Endothelial cell of umbilical vein (primary cell): ENCODE measurements around the gene RBM38. TPM values are rescaled to one million over a fixed set of nuclear protein-coding genes. Genes with fewer than 3 reads are reported as not detected.
A peak's percentile ranks its signal among the peaks of the same experiment; 100 is the strongest.

Experiments
- BruUV-seq: library from RNA; stranded (reverse); fragments of 400-500 nt; replicated peaks from 2 replicates; lab custom pipeline; 2021; lab: Mats Ljungman, UMichigan
- CTCF ChIA-PET: fragments of 300-600, 350-600 bp; sonication (Branson Sonifier 250); formaldehyde crosslinking; loops from one replicate; lab custom pipeline; 2021; ENCODE audit warnings: antibody characterized with exemption, inconsistent platforms; lab: Charles Lee
- POLR2A ChIA-PET: fragments of 300-600, 350-600 bp; sonication (Branson Sonifier 250); formaldehyde crosslinking; loops from one replicate; lab custom pipeline; 2021; ENCODE audit warnings: antibody characterized with exemption, inconsistent platforms; lab: Charles Lee
- DNase-seq: peaks from one replicate; pipeline ENCODE4 v3.0.0-alpha.2; 2011; ENCODE audit warnings: low read depth, low spot score
- FAIRE-seq: peaks from 2 replicates; lab custom pipeline; 2011; peaks lifted over from hg19 to GRCh38; lab: Jason Lieb, UNC
- H2AFZ ChIP-seq: 2 replicates; pipeline ENCODE4 v1.6.0; 2012; ENCODE audit warnings: low read depth, low read length, control low read depth, inconsistent platforms
- H3K27ac ChIP-seq: 2 replicates; pipeline ENCODE4 v1.5.1; 2011; ENCODE audit warnings: low read depth, mild to moderate bottlenecking, control low read depth, low read length, moderate library complexity; ENCODE audit not compliant: insufficient read depth
- H3K27me3 ChIP-seq, 2 experiments: 2 replicates each; pipeline versions ENCODE4 v1.6.0 to v1.6.1; 2011; ENCODE audit warnings: low read length in 2 of 2, mixed read lengths in 1 of 2; ENCODE audit not compliant: control insufficient read depth in 2 of 2, insufficient read depth in 2 of 2
- H3K36me3 ChIP-seq, 2 experiments: 2 replicates in 1 of 2; 3 replicates in 1 of 2; pipeline ENCODE4 v1.5.1; 2011; ENCODE audit warnings: low read length in 2 of 2, mild to moderate bottlenecking in 1 of 2, moderate library complexity in 1 of 2; ENCODE audit not compliant: control insufficient read depth in 2 of 2, insufficient read depth in 2 of 2; ENCODE audit errors: extremely low read depth in 1 of 2
- H3K4me1 ChIP-seq: 3 replicates; pipeline ENCODE4 v1.5.1; 2011; ENCODE audit warnings: mild to moderate bottlenecking, low read length; ENCODE audit not compliant: control insufficient read depth, insufficient read depth; ENCODE audit errors: extremely low read depth
- H3K4me2 ChIP-seq: 2 replicates; pipeline ENCODE4 v1.6.1; 2011; ENCODE audit warnings: low read length, control low read depth, mixed read lengths; ENCODE audit not compliant: insufficient read depth
- H3K4me3 ChIP-seq, 3 experiments: fragments of 200-600 bp in 1 of 3; sonication (generic), shearing (Covaris generic) in 1 of 3; replicated peaks in 1 of 3; 2 replicates each; pipeline ENCODE4 v1.5.1; 2011 to 2016; ENCODE audit warnings: control low read depth in 3 of 3, low read length in 3 of 3, mild to moderate bottlenecking in 2 of 3, inconsistent platforms in 1 of 3, low read depth in 1 of 3, moderate library complexity in 1 of 3; ENCODE audit not compliant: insufficient read depth in 1 of 3
- H3K79me2 ChIP-seq: 2 replicates; pipeline ENCODE4 v1.6.0; 2012; ENCODE audit warnings: low read length, inconsistent platforms; ENCODE audit not compliant: control insufficient read depth, insufficient read depth
- H3K9ac ChIP-seq: replicated peaks from 2 replicates; pipeline ENCODE3; 2011; ENCODE audit warnings: low read length, control low read depth; ENCODE audit not compliant: insufficient read depth; ENCODE audit errors: extremely low read depth
- H3K9me1 ChIP-seq: replicated peaks from 3 replicates; pipeline ENCODE4 v1.6.0; 2011; ENCODE audit warnings: mild to moderate bottlenecking, low read length; ENCODE audit not compliant: control insufficient read depth, insufficient read depth; ENCODE audit errors: extremely low read depth
- H3K9me3 ChIP-seq: replicated peaks from 2 replicates; pipeline ENCODE4 v1.5.1; 2012; ENCODE audit warnings: low read length, inconsistent platforms; ENCODE audit not compliant: control insufficient read depth, insufficient read depth
- H4K20me1 ChIP-seq: replicated peaks from 2 replicates; pipeline ENCODE3; 2011; ENCODE audit warnings: mild to moderate bottlenecking, low read length; ENCODE audit not compliant: control insufficient read depth, insufficient read depth; ENCODE audit errors: extremely low read depth
- CTCF ChIP-seq, 2 donors: IDR thresholded peaks; 1 replicate in 1 of 2; 2 replicates in 1 of 2; pipeline ENCODE4 v1.5.1; 2011; ENCODE audit warnings: low read length in 2 of 2, mild to moderate bottlenecking in 2 of 2, moderate library complexity in 2 of 2, control low read depth in 1 of 2, inconsistent platforms in 1 of 2, low read depth in 1 of 2; ENCODE audit not compliant: insufficient read depth in 1 of 2; ENCODE audit errors: extremely low read depth in 1 of 2
- EZH2 ChIP-seq: IDR thresholded peaks from 2 replicates; pipeline ENCODE4 v1.6.1; 2012; ENCODE audit warnings: borderline replicate concordance, low read depth, mild to moderate bottlenecking, moderate library complexity, low read length, inconsistent platforms; ENCODE audit not compliant: severe bottlenecking
- FOS ChIP-seq: IDR thresholded peaks from 2 replicates; pipeline ENCODE4 v1.6.1; 2011; ENCODE audit warnings: mild to moderate bottlenecking, low read length, moderate library complexity, borderline replicate concordance; ENCODE audit not compliant: insufficient read depth
- JUN ChIP-seq: IDR thresholded peaks from 2 replicates; pipeline ENCODE4 v1.6.1; 2011; ENCODE audit warnings: borderline replicate concordance, low read depth; ENCODE audit not compliant: insufficient read length, insufficient read depth
- MAX ChIP-seq: IDR thresholded peaks from 2 replicates; pipeline ENCODE4 v1.6.1; 2011; ENCODE audit not compliant: insufficient read depth, insufficient read length
- POLR2AphosphoS5 ChIP-seq: IDR thresholded peaks from 2 replicates; pipeline ENCODE4 v1.6.1; 2012; ENCODE audit warnings: low read depth, mild to moderate bottlenecking, control low read depth, low read length, moderate library complexity; ENCODE audit not compliant: insufficient read depth
- dilution Hi-C: fragments of 300-500 bp; cut with MboI; formaldehyde crosslinking; loops from one replicate; pipeline ENCODE4 v1.15.0; 2019; ENCODE audit warnings: low sequenced_read_pairs; ENCODE audit not compliant: extremely low pct_ligation_motif_present
- intact Hi-C: fragments of 100-400 bp; cut with micrococcal nuclease; formaldehyde crosslinking; loops from one replicate; pipeline ENCODE4 v1.10.0; 2022
- polyA plus RNA-seq, 4 experiments: library from polyadenylated mRNA; depleted of rRNA in 3 of 4; stranded (reverse) in 3 of 4; unstranded in 1 of 4; fragments of >200 nt; gene quantifications; 2 replicates each; pipeline versions ENCODE4 v1.2.1 to v1.2.3, GENCODE V29; 2011 to 2012; ENCODE audit warnings: missing spikeins in 1 of 4
- total RNA-seq: library from RNA; stranded (reverse); gene quantifications from 2 replicates; pipeline ENCODE4 v1.2.3, GENCODE V29; 2021

RBM38 gene
- total and polyA plus RNA-seq, 2 donors (not counting 3 experiments of a cell fraction or from before 2014, with no cell fraction given): 22.1 to 37.4 TPM

- CTCF ChIA-PET: interaction anchor here (1.3 to 1.7 kb wide), 4 partner anchors 10 to 104 kb away, joined by 3 to 9 read pairs (median 6); no protein-coding TSS in a partner anchor
- Histone ChIP-seq H4K20me1 (no peaks in the 10 kb centered on the region), H3K36me3 (peaks cover 0 to 12% of the 10 kb centered on the region in 2 experiments), H3K27me3 (no peaks in the 10 kb centered on the region), H3K9ac (peak overlapping the region; percentile 59), H3K9me3 (no peaks in the 10 kb centered on the region), H3K79me2 (peaks cover 15% of the 10 kb centered on the region), H3K4me2 (peak overlapping the region; percentile 82), H3K27ac (peak overlapping the region; percentile 16), H2AFZ (peak overlapping the region; percentile 66), H3K4me1 (peaks cover 24% of the 10 kb centered on the region), H3K9me1 (no peaks in the 10 kb centered on the region), H3K4me3 (peak overlapping the region; percentile 65 to 84 (median 69))
- POLR2A ChIA-PET: no interaction called here
- TF ChIP-seq JUN (no peak), EZH2 (no peak), POLR2AphosphoS5 (no peak)
- dilution Hi-C loops (no loop called here), intact Hi-C loops (loop anchor here (10.0 kb wide), 1 partner anchor 1013 kb away; no protein-coding TSS in a partner anchor)
- DNase-seq (no peak), FAIRE-seq (no peak)
- no TSS peak for BruUV-seq
Observed at GRCh38 chr20:57391439-57392301, 474 bp downstream of the RBM38 start.

GRCh38 chr20:57392512-57393271 is 1.5 kb downstream of the RBM38 start:
- H4K20me1 ChIP-seq: no peaks in the 10 kb centered on the region
- TF ChIP-seq CTCF (IDR thresholded peaks at IDR 0.05; ENCODE audit: extremely low read depth in 1 of 2, insufficient read depth in 1 of 2, low read depth in 1 of 2, low read length in 2 of 2): no peak
- no peak for TF ChIP-seq FOS
- TF ChIP-seq MAX: no peak
- H3K9me1 ChIP-seq: no peaks in the 10 kb centered on the region
- DNase-seq (no peak), FAIRE-seq (no peak)
- no TSS peak for BruUV-seq
- peaks cover 3 to 17% of the 10 kb centered on the region in 2 experiments for H3K36me3 ChIP-seq
- POLR2A ChIA-PET: no interaction called here
- no peak overlapping the region for H3K27ac ChIP-seq
- H3K79me2 ChIP-seq: peaks cover 15% of the 10 kb centered on the region
- peak overlapping the region; percentile 65 to 84 (median 69) for H3K4me3 ChIP-seq
- H3K9me3 ChIP-seq: no peaks in the 10 kb centered on the region
- peak overlapping the region; percentile 59 for H3K9ac ChIP-seq
- H2AFZ ChIP-seq: no peak overlapping the region
- dilution Hi-C loops (no loop called here), intact Hi-C loops (loop anchor here (10.0 kb wide), 1 partner anchor 1012 kb away; no protein-coding TSS in a partner anchor)
- peaks cover 24% of the 10 kb centered on the region for H3K4me1 ChIP-seq
- CTCF ChIA-PET: interaction anchor here (1.7 kb wide), 1 partner anchor 11 kb away, joined by 9 read pairs; no protein-coding TSS in a partner anchor
- H3K27me3 ChIP-seq: no peaks in the 10 kb centered on the region
- H3K4me2 ChIP-seq: peak overlapping the region; percentile 82
